Body of pancreas (tissue), 4 donors: ENCODE data around the gene HDHD2.

Source experiments
- POLR2A ChIP-seq, 3 donors: fragments of 450-650 bp; IDR thresholded peaks; one replicate each; pipeline ENCODE4 v1.6.1; 2016; ENCODE audit warnings: antibody characterized with exemption in 3 of 3, mild to moderate bottlenecking in 2 of 3
- TF ChIP-seq, protein P1 (sequence below), 7 experiments: fragments of 450-650 bp in 4 of 7; fragments of 200-600 bp in 3 of 7; sonication (generic) in 3 of 7; IDR thresholded peaks; one replicate each; pipeline ENCODE4 v1.5.1; 2016 to 2019; ENCODE audit warnings: antibody characterized with exemption in 7 of 7

DNA sequence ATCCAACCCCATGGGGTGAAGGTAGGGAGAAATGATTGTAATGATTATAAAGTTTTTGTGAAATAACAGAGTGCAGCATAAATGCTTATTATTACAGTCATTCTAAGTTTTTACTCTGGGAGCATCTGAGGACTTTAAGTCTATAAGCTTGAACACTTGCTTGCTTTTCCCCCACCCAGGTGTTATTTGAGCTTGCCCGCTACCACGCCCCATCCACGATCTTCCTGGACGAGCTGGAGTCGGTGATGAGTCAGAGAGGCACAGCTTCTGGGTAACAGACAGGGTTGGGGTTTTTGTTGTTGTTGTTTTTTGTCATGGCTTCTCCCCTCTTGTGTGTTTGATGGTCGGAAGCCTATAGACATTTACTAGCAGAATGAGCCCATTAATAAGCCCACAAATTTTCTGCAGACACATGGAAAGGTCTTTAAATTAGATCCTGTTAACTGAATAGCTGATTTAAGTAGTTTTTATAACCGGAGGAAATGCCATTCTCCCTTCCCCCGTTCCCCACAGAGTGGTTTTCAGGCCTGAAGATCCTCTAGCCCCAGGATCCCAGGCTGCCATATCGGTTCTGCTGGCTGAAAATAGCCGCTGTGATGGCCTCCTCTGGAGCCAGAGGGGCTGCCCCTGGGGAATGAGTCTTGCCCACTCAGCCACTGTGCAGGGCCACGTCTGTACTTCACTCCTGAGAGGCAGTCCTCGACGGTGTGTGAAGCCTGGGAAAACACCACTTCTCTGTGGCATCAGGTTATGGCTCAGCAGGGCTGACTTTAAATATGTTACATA, 75.0 kb downstream of the HDHD2 start:
- TF ChIP-seq, protein P1, sequence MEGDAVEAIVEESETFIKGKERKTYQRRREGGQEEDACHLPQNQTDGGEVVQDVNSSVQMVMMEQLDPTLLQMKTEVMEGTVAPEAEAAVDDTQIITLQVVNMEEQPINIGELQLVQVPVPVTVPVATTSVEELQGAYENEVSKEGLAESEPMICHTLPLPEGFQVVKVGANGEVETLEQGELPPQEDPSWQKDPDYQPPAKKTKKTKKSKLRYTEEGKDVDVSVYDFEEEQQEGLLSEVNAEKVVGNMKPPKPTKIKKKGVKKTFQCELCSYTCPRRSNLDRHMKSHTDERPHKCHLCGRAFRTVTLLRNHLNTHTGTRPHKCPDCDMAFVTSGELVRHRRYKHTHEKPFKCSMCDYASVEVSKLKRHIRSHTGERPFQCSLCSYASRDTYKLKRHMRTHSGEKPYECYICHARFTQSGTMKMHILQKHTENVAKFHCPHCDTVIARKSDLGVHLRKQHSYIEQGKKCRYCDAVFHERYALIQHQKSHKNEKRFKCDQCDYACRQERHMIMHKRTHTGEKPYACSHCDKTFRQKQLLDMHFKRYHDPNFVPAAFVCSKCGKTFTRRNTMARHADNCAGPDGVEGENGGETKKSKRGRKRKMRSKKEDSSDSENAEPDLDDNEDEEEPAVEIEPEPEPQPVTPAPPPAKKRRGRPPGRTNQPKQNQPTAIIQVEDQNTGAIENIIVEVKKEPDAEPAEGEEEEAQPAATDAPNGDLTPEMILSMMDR (IDR thresholded peaks at IDR 0.05) = no peak
- TF ChIP-seq POLR2A (IDR thresholded peaks at IDR 0.05) = no peak
